Astrocyte (in vitro differentiated cells and primary cell): ENCODE data around the gene CARM1. TPM values are rescaled to one million over a fixed set of nuclear protein-coding genes. Genes with fewer than 3 reads are reported as not detected.

ENCODE experiments used
- DNase-seq: peaks from one replicate; pipeline ENCODE4 v3.0.0-alpha.2; 2010; ENCODE audit warnings: low read depth
- FAIRE-seq: peaks from 2 replicates; lab custom pipeline; 2011; peaks lifted over from hg19 to GRCh38; lab: Jason Lieb, UNC
- H2AFZ ChIP-seq: 2 replicates; pipeline ENCODE4 v1.6.0; 2012; ENCODE audit warnings: low read depth, low read length, inconsistent platforms
- H3K27ac ChIP-seq: 2 replicates; pipeline ENCODE4 v1.5.1; 2011; ENCODE audit warnings: low read depth, low read length, inconsistent platforms
- H3K27me3 ChIP-seq: 2 replicates; pipeline ENCODE4 v1.6.0; 2011; ENCODE audit warnings: low read length, inconsistent platforms; ENCODE audit not compliant: insufficient read depth
- H3K36me3 ChIP-seq: 2 replicates; pipeline ENCODE4 v1.5.1; 2011; ENCODE audit warnings: low read length, inconsistent platforms; ENCODE audit not compliant: insufficient read depth
- H3K4me1 ChIP-seq: 2 replicates; pipeline ENCODE4 v1.5.1; 2011; ENCODE audit warnings: low read length, inconsistent platforms; ENCODE audit not compliant: insufficient read depth
- H3K4me2 ChIP-seq: 2 replicates; pipeline ENCODE4 v1.6.0; 2012; ENCODE audit warnings: low read length, inconsistent platforms
- H3K4me3 ChIP-seq: 2 replicates; pipeline ENCODE4 v1.5.1; 2011; ENCODE audit warnings: low read depth, mild to moderate bottlenecking, low read length, inconsistent platforms; ENCODE audit not compliant: insufficient read depth
- H3K79me2 ChIP-seq: 2 replicates; pipeline ENCODE4 v1.6.0; 2012; ENCODE audit warnings: mild to moderate bottlenecking, low read length, inconsistent platforms; ENCODE audit not compliant: insufficient read depth
- H3K9ac ChIP-seq: 2 replicates; pipeline ENCODE4 v1.6.0; 2012; ENCODE audit warnings: mild to moderate bottlenecking, low read length, inconsistent platforms
- H3K9me3 ChIP-seq: 2 replicates; pipeline ENCODE4 v1.5.1; 2012; ENCODE audit warnings: low read depth, mild to moderate bottlenecking, low read length, inconsistent platforms; ENCODE audit not compliant: insufficient read depth
- H4K20me1 ChIP-seq: 2 replicates; pipeline ENCODE4 v1.6.0; 2012; ENCODE audit warnings: low read length, inconsistent platforms; ENCODE audit not compliant: insufficient read depth
- H3K27ac Mint-ChIP-seq: one replicate; pipeline ENCODE4 v1.8.0; 2021; ENCODE audit warnings: mild to moderate bottlenecking, mixed read lengths; ENCODE audit not compliant: unreplicated experiment
- H3K27me3 Mint-ChIP-seq: one replicate; pipeline ENCODE4 v1.8.0; 2021; ENCODE audit warnings: low read depth, mixed read lengths; ENCODE audit not compliant: unreplicated experiment
- H3K36me3 Mint-ChIP-seq: one replicate; pipeline ENCODE4 v1.8.0; 2021; ENCODE audit warnings: low read depth, mixed read lengths; ENCODE audit not compliant: unreplicated experiment
- H3K4me1 Mint-ChIP-seq: one replicate; pipeline ENCODE4 v1.8.0; 2021; ENCODE audit warnings: low read depth, mixed read lengths; ENCODE audit not compliant: unreplicated experiment
- H3K4me3 Mint-ChIP-seq: one replicate; pipeline ENCODE4 v1.8.0; 2021; ENCODE audit warnings: mild to moderate bottlenecking, moderate library complexity, mixed read lengths; ENCODE audit not compliant: unreplicated experiment
- H3K9me3 Mint-ChIP-seq: one replicate; pipeline ENCODE4 v1.8.0; 2021; ENCODE audit warnings: mild to moderate bottlenecking, mixed read lengths; ENCODE audit not compliant: unreplicated experiment
- CTCF ChIP-seq: IDR thresholded peaks from 2 replicates; pipeline ENCODE4 v1.5.1; 2011; ENCODE audit warnings: low read depth, mild to moderate bottlenecking, inconsistent platforms, low read length, moderate library complexity; ENCODE audit not compliant: insufficient read depth
- EZH2 ChIP-seq: IDR thresholded peaks from 2 replicates; pipeline ENCODE4 v1.6.1; 2012; ENCODE audit warnings: mild to moderate bottlenecking, low read length, inconsistent platforms; ENCODE audit not compliant: insufficient read depth
- microRNA-seq: library from miRNA; unstranded; fragments of <30 nt; microRNA quantifications from one replicate; pipeline ENCODE4 v1.2.0, GENCODE V29; 2020
- total RNA-seq: library from RNA; stranded (reverse); gene quantifications from 2 replicates; pipeline ENCODE4 v1.2.1, GENCODE V29; 2021

The CARM1 gene
- total RNA-seq, 1 donor from 2014 or later: 62.6 TPM

GRCh38 chr19:10968527-10969135 lies 97.3 kb downstream of the CARM1 start:
- Histone ChIP-seq H3K4me2 (no peak overlapping the region), H3K4me1 (peaks cover 3% of the 10 kb centered on the region), H3K36me3 (no peaks in the 10 kb centered on the region), H3K27me3 (no peaks in the 10 kb centered on the region), H2AFZ (no peak overlapping the region), H3K4me3 (no peak overlapping the region), H3K27ac (no peak overlapping the region), H4K20me1 (peaks cover 80% of the 10 kb centered on the region), H3K79me2 (peaks cover 94% of the 10 kb centered on the region), H3K9me3 (no peaks in the 10 kb centered on the region), H3K9ac (no peak overlapping the region)
- TF ChIP-seq EZH2 (no peak), CTCF (no peak)
- Mint-ChIP-seq H3K4me1 (peaks cover 8% of the 10 kb centered on the region), H3K4me3 (no peak overlapping the region), H3K9me3 (no peaks in the 10 kb centered on the region), H3K27me3 (no peaks in the 10 kb centered on the region), H3K27ac (peak overlapping the region; percentile 29), H3K36me3 (peaks cover 7% of the 10 kb centered on the region)
- FAIRE-seq (no peak), DNase-seq (no peak)

- peaks cover 7% of the 10 kb centered on the region for H3K4me1 Mint-ChIP-seq
- no peaks in the 10 kb centered on the region for H3K27me3 ChIP-seq
- no peak overlapping the region for H3K27ac ChIP-seq
- no peak overlapping the region for H2AFZ ChIP-seq
- peaks cover 93% of the 10 kb centered on the region for H3K79me2 ChIP-seq
- H4K20me1 ChIP-seq: peaks cover 78% of the 10 kb centered on the region
- no peak overlapping the region for H3K9ac ChIP-seq
- H3K36me3 ChIP-seq: no peaks in the 10 kb centered on the region
- no peak overlapping the region for H3K4me2 ChIP-seq
- H3K4me1 ChIP-seq: peaks cover 10% of the 10 kb centered on the region
- TF ChIP-seq EZH2 (no peak), CTCF (no peak)
- no peaks in the 10 kb centered on the region for H3K9me3 Mint-ChIP-seq
- H3K4me3 Mint-ChIP-seq: no peak overlapping the region
- H3K4me3 ChIP-seq: no peak overlapping the region
- no peaks in the 10 kb centered on the region for H3K27me3 Mint-ChIP-seq
- no peaks in the 10 kb centered on the region for H3K9me3 ChIP-seq
- no peak overlapping the region for H3K27ac Mint-ChIP-seq
- no peak for FAIRE-seq
- peaks cover 5% of the 10 kb centered on the region for H3K36me3 Mint-ChIP-seq
- DNase-seq: no peak
These were observed 99.9 kb downstream of the CARM1 start for GRCh38 chr19:10971107-10971726.

Small RNA genes lying within 50 kb of the gene (microRNA-seq; reads per million reads assigned to microRNA genes)
- gene MIR6793: 0.82 reads per million

Other genes starting within 250 kb of the CARM1 start
- gene SLC44A2, start 246.0 kb upstream of the CARM1 start, total RNA-seq: 91.6 and 94.5 TPM in 2 replicates
- gene ILF3, start 217.2 kb upstream of the CARM1 start, total RNA-seq: 228 and 244 TPM in 2 replicates
- 27.3 and 27.5 TPM in 2 replicates for gene QTRT1, start 170.1 kb upstream of the CARM1 start, total RNA-seq
- gene DNM2, start 153.5 kb upstream of the CARM1 start, total RNA-seq: 129 TPM in 2 replicates
- gene TMED1, start 35.3 kb upstream of the CARM1 start, total RNA-seq: 27.0 and 29.7 TPM in 2 replicates
- 0.23 and 0.58 TPM in 2 replicates for gene C19orf38, start 23.1 kb upstream of the CARM1 start, total RNA-seq
- gene YIPF2, start 57.1 kb downstream of the CARM1 start, total RNA-seq: 69.5 and 76.7 TPM in 2 replicates
- 28.9 and 31.7 TPM in 2 replicates for gene TIMM29, start 57.3 kb downstream of the CARM1 start, total RNA-seq
- gene SMARCA4, start 89.5 kb downstream of the CARM1 start, total RNA-seq: 137 and 159 TPM in 2 replicates
- 120 and 153 TPM in 2 replicates for gene LDLR, start 217.9 kb downstream of the CARM1 start, total RNA-seq